ENCODE measurements around the gene ZNF519. TPM values are rescaled to one million over a fixed set of nuclear protein-coding genes. Genes with fewer than 3 reads are reported as not detected.

The ZNF519 gene
- polyA plus RNA-seq, 1 donor (not counting 4 experiments of a cell fraction or from before 2014, with no cell fraction given), result 3.6 TPM

DNA sequence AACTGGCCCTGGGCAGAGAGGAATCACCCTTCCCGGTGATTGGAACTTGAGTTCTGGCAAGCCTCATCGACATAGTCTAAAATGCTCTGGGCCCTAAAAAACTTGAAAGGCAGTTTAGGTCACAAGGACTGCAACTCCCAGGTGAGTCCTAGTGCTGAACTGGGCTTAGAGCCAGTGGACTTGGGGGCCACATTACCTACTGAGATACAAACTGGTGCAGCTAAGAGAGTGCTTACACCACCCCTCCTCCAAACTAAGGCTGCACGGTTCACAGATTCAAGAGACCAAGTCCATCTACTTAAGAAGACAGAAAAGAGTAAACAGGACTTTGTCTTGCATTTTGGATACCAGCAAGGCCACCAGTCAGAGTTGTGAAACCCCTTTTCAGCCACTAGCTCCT lies 25.3 kb downstream of the ZNF519 start:
- Histone ChIP-seq H4K20me1 (ENCODE audit: control insufficient read depth, extremely low read depth, insufficient read depth, low read length) (no peaks in the 10 kb centered on the region), H3K4me3 (ENCODE audit: control insufficient read depth in 2 of 3, extremely low read depth in 1 of 3, insufficient read depth in 2 of 3, low read depth in 1 of 3, low read length in 3 of 3) (no peak overlapping the region), H3K4me1 (ENCODE audit: control insufficient read depth, extremely low read depth, insufficient read depth, low read length) (no peaks in the 10 kb centered on the region), H3K9me3 (ENCODE audit: control insufficient read depth, low read depth, low read length) (peaks cover 8% of the 10 kb centered on the region), H3K27me3 (ENCODE audit: control insufficient read depth, extremely low read depth, insufficient read depth, low read length) (no peaks in the 10 kb centered on the region), H3K9me1 (ENCODE audit: control insufficient read depth, extremely low read depth, insufficient read depth, low read length) (no peaks in the 10 kb centered on the region), H3K4me2 (ENCODE audit: control insufficient read depth, extremely low read depth, insufficient read depth, low read depth, low read length) (no peak overlapping the region), H3K79me2 (ENCODE audit: control insufficient read depth, insufficient read depth, low read length) (no peaks in the 10 kb centered on the region), H2AFZ (ENCODE audit: control insufficient read depth, low read length) (no peak overlapping the region), H3K36me3 (ENCODE audit: control insufficient read depth in 2 of 2, extremely low read depth in 1 of 2, insufficient read depth in 2 of 2, low read length in 2 of 2) (no peaks in the 10 kb centered on the region), H3K9ac (ENCODE audit: control insufficient read depth, extremely low read depth, insufficient read depth, low read length) (no peak overlapping the region), H3K27ac (ENCODE audit: control insufficient read depth, insufficient read depth, low read length) (no peak overlapping the region)
- TF ChIP-seq EZH2 (IDR thresholded peaks at IDR 0.05; ENCODE audit: low read length), result no peak
- TF ChIP-seq, protein P1, sequence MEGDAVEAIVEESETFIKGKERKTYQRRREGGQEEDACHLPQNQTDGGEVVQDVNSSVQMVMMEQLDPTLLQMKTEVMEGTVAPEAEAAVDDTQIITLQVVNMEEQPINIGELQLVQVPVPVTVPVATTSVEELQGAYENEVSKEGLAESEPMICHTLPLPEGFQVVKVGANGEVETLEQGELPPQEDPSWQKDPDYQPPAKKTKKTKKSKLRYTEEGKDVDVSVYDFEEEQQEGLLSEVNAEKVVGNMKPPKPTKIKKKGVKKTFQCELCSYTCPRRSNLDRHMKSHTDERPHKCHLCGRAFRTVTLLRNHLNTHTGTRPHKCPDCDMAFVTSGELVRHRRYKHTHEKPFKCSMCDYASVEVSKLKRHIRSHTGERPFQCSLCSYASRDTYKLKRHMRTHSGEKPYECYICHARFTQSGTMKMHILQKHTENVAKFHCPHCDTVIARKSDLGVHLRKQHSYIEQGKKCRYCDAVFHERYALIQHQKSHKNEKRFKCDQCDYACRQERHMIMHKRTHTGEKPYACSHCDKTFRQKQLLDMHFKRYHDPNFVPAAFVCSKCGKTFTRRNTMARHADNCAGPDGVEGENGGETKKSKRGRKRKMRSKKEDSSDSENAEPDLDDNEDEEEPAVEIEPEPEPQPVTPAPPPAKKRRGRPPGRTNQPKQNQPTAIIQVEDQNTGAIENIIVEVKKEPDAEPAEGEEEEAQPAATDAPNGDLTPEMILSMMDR (optimal IDR thresholded peaks at IDR 0.05 in 1 of 3, IDR thresholded peaks at IDR 0.05 in 1 of 3, conservative IDR thresholded peaks at IDR 0.05 in 1 of 3; ENCODE audit: extremely low read depth in 1 of 3, insufficient read depth in 2 of 3, low read length in 3 of 3), result no peak
- no peak for DNase-seq (ENCODE audit: low read depth, low spot score)
- dilution Hi-C loops (cut with MboI; ENCODE audit: extremely low pct_ligation_motif_present, low sequenced_read_pairs), result no loop called here
- no peak for FAIRE-seq

DNA sequence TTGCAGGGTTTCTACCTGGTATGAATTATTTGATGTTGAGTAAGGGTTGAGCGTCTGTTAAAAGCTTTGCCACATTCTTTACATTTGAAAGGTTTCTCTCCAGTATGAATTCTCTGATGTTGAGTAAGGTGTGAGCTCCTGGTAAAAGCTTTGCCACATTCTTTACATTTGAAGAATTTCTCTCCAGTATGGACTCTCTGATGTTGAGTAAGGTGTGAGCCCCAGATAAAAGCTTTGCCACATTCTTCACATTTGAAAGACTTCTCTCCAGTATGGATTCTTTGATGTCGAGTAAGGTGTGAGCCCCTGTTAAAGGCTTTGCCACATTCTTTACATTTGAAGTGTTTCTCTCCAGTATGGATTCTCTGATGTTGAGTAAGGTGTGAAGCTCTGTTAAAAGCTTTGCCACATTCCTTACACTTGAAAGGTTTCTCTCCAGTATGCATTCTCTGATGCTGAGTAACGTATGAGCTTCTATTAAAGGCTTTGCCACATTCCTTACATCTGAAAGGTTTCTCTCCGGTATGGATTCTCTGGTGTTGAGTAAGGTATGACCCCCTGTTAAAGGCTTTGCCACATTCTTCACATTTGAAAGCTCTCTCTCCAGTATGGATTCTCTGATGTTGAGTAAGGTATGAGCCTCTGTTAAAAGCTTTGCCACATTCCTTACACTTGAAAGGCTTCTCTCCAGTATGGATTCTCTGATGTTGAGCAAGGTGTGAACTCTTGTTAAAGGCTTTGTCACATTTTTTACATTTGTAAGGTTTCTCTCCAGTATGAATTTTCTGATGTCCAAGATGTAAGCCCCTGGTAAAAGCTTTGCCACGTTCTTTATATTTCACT lies 27.1 kb downstream of the ZNF519 start:
- TF ChIP-seq, protein P1 (optimal IDR thresholded peaks at IDR 0.05 in 1 of 3, IDR thresholded peaks at IDR 0.05 in 1 of 3, conservative IDR thresholded peaks at IDR 0.05 in 1 of 3; ENCODE audit: extremely low read depth in 1 of 3, insufficient read depth in 2 of 3, low read length in 3 of 3), result no peak
- TF ChIP-seq EZH2 (IDR thresholded peaks at IDR 0.05; ENCODE audit: low read length), result no peak
- DNase-seq (ENCODE audit: low read depth, low spot score), result no peak
- Histone ChIP-seq H3K27me3 (ENCODE audit: control insufficient read depth, extremely low read depth, insufficient read depth, low read length) (no peaks in the 10 kb centered on the region), H3K4me2 (ENCODE audit: control insufficient read depth, extremely low read depth, insufficient read depth, low read depth, low read length) (no peak overlapping the region), H3K27ac (ENCODE audit: control insufficient read depth, insufficient read depth, low read length) (no peak overlapping the region), H3K79me2 (ENCODE audit: control insufficient read depth, insufficient read depth, low read length) (no peaks in the 10 kb centered on the region), H2AFZ (ENCODE audit: control insufficient read depth, low read length) (no peak overlapping the region), H3K4me3 (ENCODE audit: control insufficient read depth in 2 of 3, extremely low read depth in 1 of 3, insufficient read depth in 2 of 3, low read depth in 1 of 3, low read length in 3 of 3) (no peak overlapping the region), H3K36me3 (ENCODE audit: control insufficient read depth in 2 of 2, extremely low read depth in 1 of 2, insufficient read depth in 2 of 2, low read length in 2 of 2) (no peaks in the 10 kb centered on the region), H3K4me1 (ENCODE audit: control insufficient read depth, extremely low read depth, insufficient read depth, low read length) (no peaks in the 10 kb centered on the region), H3K9ac (ENCODE audit: control insufficient read depth, extremely low read depth, insufficient read depth, low read length) (no peak overlapping the region), H3K9me3 (ENCODE audit: control insufficient read depth, low read depth, low read length) (peaks cover 8% of the 10 kb centered on the region), H4K20me1 (ENCODE audit: control insufficient read depth, extremely low read depth, insufficient read depth, low read length) (no peaks in the 10 kb centered on the region), H3K9me1 (ENCODE audit: control insufficient read depth, extremely low read depth, insufficient read depth, low read length) (no peaks in the 10 kb centered on the region)
- no peak for FAIRE-seq
- dilution Hi-C loops (cut with MboI; ENCODE audit: extremely low pct_ligation_motif_present, low sequenced_read_pairs), result no loop called here
